GM12878 (cell line): ENCODE data around the gene BCAS4. TPM values are rescaled to one million over a fixed set of nuclear protein-coding genes. Genes with fewer than 3 reads are reported as not detected.

Experiments
- ATAC-seq: fragments of 200-7000 bp; cut with Tn5 transposase; 3 replicates; pipeline ENCODE4 v1.9.1; 2020; ENCODE audit warnings: mild to moderate bottlenecking, moderate library complexity
- BruUV-seq: library from RNA; stranded (reverse); fragments of 400-500 nt; replicated peaks from 2 replicates; lab custom pipeline; 2021; lab: Mats Ljungman, UMichigan
- CTCF ChIA-PET: fragments of 300-600 bp; sonication (Branson Sonifier 250); formaldehyde crosslinking; extraction: SDS; loops from one replicate; lab custom pipeline; 2021; ENCODE audit warnings: inconsistent platforms; lab: Yijun Ruan, JAX
- POLR2A ChIA-PET: fragments of 350-600 bp; formaldehyde crosslinking; extraction: SDS; loops from one replicate; lab custom pipeline; 2021; ENCODE audit warnings: inconsistent platforms; lab: Charles Lee
- RAD21 ChIA-PET: fragments of 300-600 bp; sonication (Branson Sonifier 250); formaldehyde crosslinking; loops from one replicate; lab custom pipeline; 2023; ENCODE audit warnings: antibody characterized with exemption; ENCODE audit not compliant: unreplicated experiment; lab: Charles Lee
- SMC1A ChIA-PET: fragments of 300-600 bp; sonication (Branson Sonifier 250); formaldehyde crosslinking; loops from one replicate; lab custom pipeline; 2023; ENCODE audit not compliant: unreplicated experiment, uncharacterized antibody; lab: Charles Lee
- DNase-seq: peaks from one replicate; pipeline ENCODE4 v3.0.0-alpha.2; 2011; ENCODE audit warnings: low read depth, low spot score
- FAIRE-seq: peaks from 3 replicates; lab custom pipeline; 2011; peaks lifted over from hg19 to GRCh38; lab: Jason Lieb, UNC
- H2AFZ ChIP-seq: 2 replicates; pipeline ENCODE4 v1.6.0; 2011; ENCODE audit warnings: low read depth, low read length, control low read depth; ENCODE audit not compliant: control insufficient read depth
- H3K27ac ChIP-seq: 2 replicates; pipeline ENCODE4 v1.5.1; 2011; ENCODE audit warnings: control low read depth; ENCODE audit not compliant: control insufficient read depth, insufficient read depth
- H3K27me3 ChIP-seq, 2 experiments: replicated peaks in 1 of 2; 2 replicates each; pipeline versions ENCODE4 v1.6.0 to v1.6.1; 2011; ENCODE audit warnings: low read length in 1 of 2; ENCODE audit not compliant: control insufficient read depth in 2 of 2, insufficient read depth in 2 of 2
- H3K36me3 ChIP-seq, 2 experiments: 2 replicates each; pipeline ENCODE4 v1.5.1; 2011; ENCODE audit warnings: low read length in 1 of 2; ENCODE audit not compliant: control insufficient read depth in 2 of 2, insufficient read depth in 2 of 2
- H3K4me1 ChIP-seq: 2 replicates; pipeline ENCODE4 v1.6.1; 2011; ENCODE audit warnings: mild to moderate bottlenecking, low read length, moderate library complexity, mixed read lengths; ENCODE audit not compliant: control insufficient read depth, insufficient read depth
- H3K4me2 ChIP-seq: 2 replicates; pipeline ENCODE4 v1.6.0; 2011; ENCODE audit warnings: control low read depth; ENCODE audit not compliant: control insufficient read depth, insufficient read depth
- H3K4me3 ChIP-seq: fragments of 200-600 bp; sonication (generic); 2 replicates; pipeline ENCODE4 v1.5.1; 2016
- H3K79me2 ChIP-seq: 2 replicates; pipeline ENCODE4 v1.6.0; 2011; ENCODE audit warnings: low read length; ENCODE audit not compliant: control insufficient read depth, insufficient read depth
- H3K9ac ChIP-seq: 2 replicates; pipeline ENCODE4 v1.8.0; 2011; ENCODE audit warnings: low read length, control low read depth, mixed read lengths; ENCODE audit not compliant: control insufficient read depth, insufficient read depth
- H3K9me3 ChIP-seq: replicated peaks from 3 replicates; pipeline ENCODE4 v1.5.1; 2011; ENCODE audit warnings: mild to moderate bottlenecking, low read length; ENCODE audit not compliant: control insufficient read depth, insufficient read depth
- H4K20me1 ChIP-seq: 2 replicates; pipeline ENCODE4 v1.6.0; 2011; ENCODE audit not compliant: control insufficient read depth, insufficient read depth
- ATF3 ChIP-seq: IDR thresholded peaks from 2 replicates; pipeline ENCODE4 v1.6.1; 2011; ENCODE audit warnings: low read depth, mild to moderate bottlenecking, low read length, moderate library complexity, borderline replicate concordance; ENCODE audit errors: extremely low read depth
- ATF7 ChIP-seq: fragments of 450-650 bp; IDR thresholded peaks from 2 replicates; pipeline ENCODE4 v1.6.1; 2016; ENCODE audit warnings: low read depth, mild to moderate bottlenecking
- BMI1 ChIP-seq: fragments of 450-650 bp; IDR thresholded peaks from 2 replicates; pipeline ENCODE4 v1.6.1; 2016; ENCODE audit warnings: mild to moderate bottlenecking, moderate library complexity, borderline replicate concordance
- CBX5 ChIP-seq: sonication (generic); IDR thresholded peaks from 2 replicates; pipeline ENCODE4 v1.6.1; 2016; ENCODE audit warnings: low read depth, moderate library complexity, mild to moderate bottlenecking, inconsistent platforms
- DPF2 ChIP-seq: fragments of 450-650 bp; IDR thresholded peaks from 2 replicates; pipeline ENCODE4 v1.6.1; 2017; ENCODE audit warnings: mild to moderate bottlenecking
- EED ChIP-seq: sonication (generic); IDR thresholded peaks from 2 replicates; pipeline ENCODE4 v1.6.1; 2016; ENCODE audit warnings: antibody characterized with exemption, low read depth
- ESRRA ChIP-seq: IDR thresholded peaks from 2 replicates; pipeline ENCODE4 v1.6.1; 2012; ENCODE audit warnings: mild to moderate bottlenecking, low read length, improper control_type of control experiment
- ETV6 ChIP-seq, 2 experiments: fragments of 450-650 bp in 1 of 2; IDR thresholded peaks in 1 of 2; conservative IDR thresholded peaks in 1 of 2; 2 replicates each; pipeline ENCODE4 v1.6.1; 2014; ENCODE audit warnings: antibody characterized with exemption in 1 of 2, borderline replicate concordance in 1 of 2, low read depth in 1 of 2, mild to moderate bottlenecking in 1 of 2, moderate library complexity in 1 of 2
- FOXM1 ChIP-seq: IDR thresholded peaks from 2 replicates; pipeline ENCODE4 v1.6.1; 2012; ENCODE audit warnings: low read depth, mild to moderate bottlenecking, inconsistent platforms, low read length, moderate library complexity
- HCFC1 ChIP-seq: fragments of 150-350 bp; IDR thresholded peaks from 2 replicates; pipeline ENCODE4 v1.6.1; 2014; ENCODE audit warnings: low read length
- HDAC2 ChIP-seq: fragments of 200-600 bp; sonication (generic); IDR thresholded peaks from 2 replicates; pipeline ENCODE4 v1.6.1; 2017
- HDGF ChIP-seq: fragments of 450-650 bp; IDR thresholded peaks from 2 replicates; pipeline ENCODE4 v1.6.1; 2016; ENCODE audit warnings: antibody characterized with exemption
- MEF2A ChIP-seq: IDR thresholded peaks from 2 replicates; pipeline ENCODE4 v1.6.1; 2011; ENCODE audit warnings: low read depth, mild to moderate bottlenecking, low read length, moderate library complexity; ENCODE audit not compliant: insufficient read depth
- NFIC ChIP-seq: IDR thresholded peaks from 2 replicates; pipeline ENCODE4 v1.6.1; 2012; ENCODE audit warnings: low read depth, mild to moderate bottlenecking, inconsistent platforms, low read length, moderate library complexity
- NR2C1 ChIP-seq: fragments of 450-650 bp; IDR thresholded peaks from 2 replicates; pipeline ENCODE4 v1.6.1; 2017; ENCODE audit warnings: antibody characterized with exemption, mild to moderate bottlenecking, moderate library complexity
- NR2C2 ChIP-seq: IDR thresholded peaks from 2 replicates; pipeline ENCODE4 v1.6.1; 2011; ENCODE audit warnings: borderline replicate concordance, low read depth; ENCODE audit not compliant: control insufficient read depth, insufficient read length
- NR2F1 ChIP-seq: fragments of 450-650 bp; conservative IDR thresholded peaks from 2 replicates; pipeline ENCODE4 v1.6.1; 2017; ENCODE audit warnings: mild to moderate bottlenecking
- PAX5 ChIP-seq: IDR thresholded peaks from 2 replicates; pipeline ENCODE4 v1.6.1; 2011; ENCODE audit warnings: low read depth, low read length, borderline replicate concordance
- RELA ChIP-seq: fragments of 450-650 bp; IDR thresholded peaks from 2 replicates; pipeline ENCODE4 v1.8.0; 2014; ENCODE audit warnings: borderline replicate concordance; ENCODE audit not compliant: partially characterized antibody
- SMC3 ChIP-seq: IDR thresholded peaks from 2 replicates; pipeline ENCODE4 v1.6.1; 2011; ENCODE audit warnings: low read length, improper control_type of control experiment, borderline replicate concordance
- SREBF1 ChIP-seq: IDR thresholded peaks from 2 replicates; pipeline ENCODE4 v1.6.1; 2012; ENCODE audit warnings: mild to moderate bottlenecking, low read length
- SREBF2 ChIP-seq: IDR thresholded peaks from 2 replicates; pipeline ENCODE4 v1.6.1; 2012; ENCODE audit warnings: mild to moderate bottlenecking, low read length
- SUPT20H ChIP-seq: IDR thresholded peaks from 2 replicates; pipeline ENCODE4 v1.6.1; 2011; ENCODE audit warnings: low read depth, mild to moderate bottlenecking, low read length, moderate library complexity, borderline replicate concordance; ENCODE audit not compliant: control insufficient read depth
- WGBS: methylation state at CpG from one replicate; pipeline ENCODE4 v1.1.6; 2016; ENCODE audit warnings: low lambda C conversion rate; ENCODE audit not compliant: insufficient replicate concordance, insufficient coverage; ENCODE audit errors: missing lambda C conversion rate; 5-methylcytosine and 5-hydroxymethylcytosine counted together
- in situ Hi-C: fragments of 300-500 bp; cut with MboI; formaldehyde crosslinking; loops from 9 replicates; pipeline ENCODE4 v1.14.3; 2018; ENCODE audit warnings: mixed read lengths
- intact Hi-C: fragments of 100-400 bp; cut with micrococcal nuclease; formaldehyde crosslinking; loops from one replicate; pipeline ENCODE4 v1.14.2; 2022; ENCODE audit not compliant: unreplicated experiment
- polyA plus RNA-seq, 11 experiments: library from polyadenylated mRNA; depleted of rRNA in 4 of 11; unstranded in 6 of 11; stranded (reverse) in 5 of 11; fragments of >200 nt; fragmentation: Nextera tagmentation in 4 of 11; fragmentation: Illumina TruSeq in 1 of 11; extraction: Ambion mirVana in 4 of 11; extraction: Trizol in 1 of 11; gene quantifications; 1 replicate in 1 of 11; 2 replicates in 10 of 11; pipeline versions ENCODE4 v1.2.1 to v1.2.3, GENCODE V29; 2011 to 2016; ENCODE audit warnings: inconsistent platforms in 2 of 11, missing spikeins in 2 of 11, low read depth in 1 of 11
- total RNA-seq, 4 experiments: library from RNA; depleted of rRNA in 3 of 4; stranded (reverse); fragments of >200 nt in 3 of 4; fragmentation: Illumina TruSeq in 1 of 4; extraction: Trizol in 1 of 4; gene quantifications; 2 replicates each; pipeline versions ENCODE4 v1.2.1 to v1.2.3, GENCODE V29; 2013 to 2021
- TF ChIP-seq, protein P1 (sequence below): fragments of 450-650 bp; conservative IDR thresholded peaks from 2 replicates; pipeline ENCODE4 v1.6.1; 2017; ENCODE audit warnings: mild to moderate bottlenecking, moderate library complexity

Gene BCAS4
- total and polyA plus RNA-seq, 10 of the 15 experiments (the other 5 are each of a cell fraction or from before 2014, with no cell fraction given): 14.8 to 214 (median 65.3) TPM

DNA sequence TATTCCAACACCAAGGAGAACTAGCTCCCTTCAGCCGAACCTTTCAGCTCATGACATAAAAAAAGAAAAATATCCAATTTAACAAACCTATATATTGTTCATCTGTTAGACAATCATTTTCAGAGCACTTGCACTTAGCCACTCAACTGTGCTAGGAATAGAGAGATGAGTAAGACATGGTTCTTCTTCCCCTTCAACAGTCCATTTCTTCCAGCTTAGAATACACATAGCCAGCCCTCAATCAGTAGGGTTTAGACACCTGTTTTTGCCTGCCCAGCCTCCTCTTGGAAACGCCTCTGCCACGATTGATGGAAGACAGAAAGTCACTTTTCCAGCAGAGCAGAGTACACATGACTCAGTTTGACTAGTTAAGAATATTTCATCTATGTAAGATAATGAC is 114.6 kb downstream of the BCAS4 start (continued):
- no peak for TF ChIP-seq ETV6 (conservative IDR thresholded peaks at IDR 0.05 in 1 of 2, IDR thresholded peaks at IDR 0.05 in 1 of 2; ENCODE audit: borderline replicate concordance in 1 of 2, low read depth in 1 of 2)
- TF ChIP-seq HDAC2: no peak
- TF ChIP-seq ATF3: no peak

DNA sequence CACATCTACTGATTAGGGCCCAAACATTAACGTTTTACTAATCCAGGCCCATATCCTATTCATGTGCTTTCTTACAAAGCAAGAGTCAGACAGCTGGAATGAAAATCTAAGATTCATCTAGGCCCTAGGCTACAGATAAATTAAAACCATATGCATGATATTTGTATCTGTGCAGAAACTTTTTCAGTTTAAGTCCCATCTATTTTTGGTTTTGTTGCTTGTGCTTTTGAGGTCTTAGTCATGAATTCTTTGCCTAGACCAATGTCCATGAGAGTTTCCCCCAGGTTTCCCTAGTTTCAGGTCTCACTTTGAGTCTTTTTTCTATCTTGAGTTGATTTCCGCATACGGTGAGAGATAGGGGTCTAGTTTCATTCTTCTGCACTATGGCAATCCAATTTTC is 116.2 kb downstream of the BCAS4 start:
- ATAC-seq (peak; percentile 7; the same call in 1 of the 3 replicates), DNase-seq (no peak), FAIRE-seq (no peak)
- no peaks in the 10 kb centered on the region for H3K27me3 ChIP-seq
- ChIA-PET CTCF (interaction anchor here (1.1 to 3.8 kb wide), 5 partner anchors 8 to 121 kb away, joined by 3 to 44 read pairs (median 5); partner anchors contain the start of gene BCAS4), SMC1A (interaction anchor here (1.0 to 4.3 kb wide), 8 partner anchors 9 to 116 kb away, joined by 3 to 17 read pairs (median 6); partner anchors contain the start of gene BCAS4), RAD21 (interaction anchor here (1.0 to 2.0 kb wide), 8 partner anchors 8 to 116 kb away, joined by 3 to 8 read pairs (median 4); partner anchors contain the start of genes ADNP and BCAS4), POLR2A (interaction anchor here (0.8 to 1.4 kb wide), 6 partner anchors 10 to 116 kb away, joined by 3 to 4 read pairs (median 4); partner anchors contain the start of genes DPM1 and MOCS3)
- H3K79me2 ChIP-seq: peaks cover 96% of the 10 kb centered on the region
- TSS peak; percentile 18 for BruUV-seq
- H3K4me1 ChIP-seq: peaks cover 53% of the 10 kb centered on the region
- intact Hi-C loops (no loop called here), in situ Hi-C loops (no loop called here)
- no peak overlapping the region; the same call in 1 of the 2 replicates for H3K9ac ChIP-seq
- H3K36me3 ChIP-seq: peaks cover 3 to 34% of the 10 kb centered on the region in 2 experiments
- H3K4me3 ChIP-seq: peak overlapping the region; percentile 16; the same call in 1 of the 2 replicates
- no peak overlapping the region for H2AFZ ChIP-seq
- peaks cover 17% of the 10 kb centered on the region for H4K20me1 ChIP-seq
- 0% methylated on average over 3 of the region's 3 CpGs for WGBS
- H3K4me2 ChIP-seq: peak overlapping the region; percentile 91
- peak overlapping the region; percentile 54 for H3K27ac ChIP-seq
- H3K9me3 ChIP-seq: no peaks in the 10 kb centered on the region
- TF ChIP-seq NR2C2 (no peak), BMI1 (no peak), NFIC (peak; percentile 69), NR2F1 (no peak), FOXM1 (peak; percentile 29; the same call in 1 of the 2 replicates), HDGF (no peak), CBX5 (no peak), NR2C1 (no peak), ESRRA (no peak), ATF7 (no peak), SUPT20H (no peak), EED (peak; percentile 91), PAX5 (no peak), HCFC1 (no peak), MEF2A (peak; percentile 78), DPF2 (no peak), RELA (no peak), SREBF1 (no peak), SREBF2 (no peak), SMC3 (no peak)
- TF ChIP-seq, protein P1, sequence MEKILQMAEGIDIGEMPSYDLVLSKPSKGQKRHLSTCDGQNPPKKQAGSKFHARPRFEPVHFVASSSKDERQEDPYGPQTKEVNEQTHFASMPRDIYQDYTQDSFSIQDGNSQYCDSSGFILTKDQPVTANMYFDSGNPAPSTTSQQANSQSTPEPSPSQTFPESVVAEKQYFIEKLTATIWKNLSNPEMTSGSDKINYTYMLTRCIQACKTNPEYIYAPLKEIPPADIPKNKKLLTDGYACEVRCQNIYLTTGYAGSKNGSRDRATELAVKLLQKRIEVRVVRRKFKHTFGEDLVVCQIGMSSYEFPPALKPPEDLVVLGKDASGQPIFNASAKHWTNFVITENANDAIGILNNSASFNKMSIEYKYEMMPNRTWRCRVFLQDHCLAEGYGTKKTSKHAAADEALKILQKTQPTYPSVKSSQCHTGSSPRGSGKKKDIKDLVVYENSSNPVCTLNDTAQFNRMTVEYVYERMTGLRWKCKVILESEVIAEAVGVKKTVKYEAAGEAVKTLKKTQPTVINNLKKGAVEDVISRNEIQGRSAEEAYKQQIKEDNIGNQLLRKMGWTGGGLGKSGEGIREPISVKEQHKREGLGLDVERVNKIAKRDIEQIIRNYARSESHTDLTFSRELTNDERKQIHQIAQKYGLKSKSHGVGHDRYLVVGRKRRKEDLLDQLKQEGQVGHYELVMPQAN: no peak
